Kidney glomerular epithelial cell (primary cell): Measurements from ENCODE around the gene MYO9A.
"Not testable (repeated sequence)": the region's sequence is repeated elsewhere in the genome, so short reads cannot be mapped to it uniquely, and the experiment has no call there.

Source experiments
- DNase-seq: peaks from one replicate; lab custom pipeline; 2025; lab: John Stamatoyannopoulos, UW

Gene MYO9A

DNA sequence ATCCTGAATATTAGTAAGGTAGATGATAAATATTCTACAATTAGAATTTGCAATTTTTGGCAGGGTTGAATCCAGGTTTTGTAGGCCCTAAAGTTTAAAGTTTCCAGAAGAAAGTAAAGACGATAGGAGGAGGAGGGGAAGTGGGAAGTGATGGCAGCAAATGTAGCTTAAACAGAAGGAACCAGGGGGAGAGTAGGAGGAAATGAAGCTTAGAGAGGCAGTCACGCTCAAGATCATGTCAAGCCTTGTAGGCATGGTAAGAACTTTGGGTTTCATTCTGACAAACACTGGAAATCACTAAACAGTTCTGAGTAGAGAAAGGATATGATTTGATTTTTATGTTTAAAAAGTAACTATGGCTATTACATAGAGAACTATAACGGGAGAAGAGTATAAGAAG, 243.7 kb downstream of the MYO9A start:
- DNase-seq = no peak

DNA sequence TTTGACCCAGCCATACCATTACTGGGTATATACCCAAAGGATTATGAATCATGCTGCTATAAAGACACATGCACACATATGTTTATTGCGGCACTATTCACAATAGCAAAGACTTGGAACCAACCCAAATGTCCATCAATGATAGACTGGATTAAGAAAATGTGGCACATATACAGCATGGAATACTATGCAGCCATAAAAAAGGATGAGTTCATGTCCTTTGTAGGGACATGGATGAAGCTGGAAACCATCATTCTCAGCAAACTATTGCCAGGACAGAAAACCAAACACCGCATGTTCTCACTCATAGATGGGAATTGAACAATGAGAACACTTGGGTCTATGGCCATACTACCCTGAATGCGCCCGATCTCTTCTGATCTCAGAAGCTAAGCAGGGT, 259.7 kb downstream of the MYO9A start:
- DNase-seq = not testable (repeated sequence)

DNA sequence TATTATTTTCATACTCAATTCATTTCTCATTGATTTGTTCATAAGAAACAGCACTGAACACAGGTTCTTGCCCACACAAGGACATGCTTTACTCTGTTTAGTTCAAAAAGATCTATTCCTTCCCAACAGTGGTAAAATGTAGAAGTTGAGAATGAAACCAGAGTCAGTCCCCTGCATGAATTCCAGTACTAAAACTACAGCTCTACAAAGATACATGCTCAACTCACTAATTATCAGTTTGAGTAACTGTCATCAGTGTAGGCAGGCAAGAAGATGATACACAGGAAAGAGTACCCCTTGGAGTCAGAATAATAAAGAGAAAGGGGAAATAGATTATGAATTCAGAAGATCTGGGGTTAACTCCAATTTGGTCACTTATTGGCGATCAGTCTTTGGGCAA, 264.4 kb downstream of the MYO9A start:
- no peak for DNase-seq

DNA sequence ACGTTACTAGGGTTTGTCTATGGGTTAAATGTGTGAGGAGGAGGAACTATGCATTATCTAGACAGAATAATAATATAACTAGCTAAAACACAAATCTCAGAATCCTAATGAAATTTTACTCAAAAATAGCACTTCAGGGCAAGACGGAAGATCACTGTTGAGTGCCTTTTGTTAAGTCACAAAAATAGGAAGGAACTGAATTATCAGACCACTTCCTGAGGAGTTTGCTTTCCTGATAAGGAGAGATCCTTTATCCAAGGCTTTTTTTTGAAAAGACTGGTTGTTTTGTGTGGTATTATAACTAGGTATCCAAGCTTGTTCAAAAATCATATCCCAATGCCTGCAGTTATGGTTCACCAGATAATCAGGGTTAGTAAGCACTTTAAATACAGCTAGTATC, 273.0 kb downstream of the MYO9A start:
- no peak for DNase-seq

DNA sequence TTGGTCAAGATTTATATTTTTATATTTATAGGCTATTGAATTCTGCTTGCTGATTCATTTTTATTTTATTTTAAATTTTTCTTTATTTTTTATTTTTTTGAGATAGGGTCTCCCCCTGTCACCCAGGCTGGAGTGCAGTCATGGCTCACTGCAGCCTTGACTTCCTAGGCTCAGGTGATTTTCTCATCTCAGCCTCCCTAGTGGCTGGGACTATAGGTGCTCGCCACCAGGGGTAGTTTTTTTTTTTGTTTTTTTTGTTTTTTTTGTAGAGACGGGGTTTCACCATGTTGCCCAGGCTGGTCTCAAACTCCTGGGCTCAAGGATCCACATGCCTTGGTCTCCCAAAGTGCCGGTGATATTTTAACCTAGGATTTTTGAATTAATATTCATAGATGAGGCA, 276.4 kb downstream of the MYO9A start:
- no peak for DNase-seq

DNA sequence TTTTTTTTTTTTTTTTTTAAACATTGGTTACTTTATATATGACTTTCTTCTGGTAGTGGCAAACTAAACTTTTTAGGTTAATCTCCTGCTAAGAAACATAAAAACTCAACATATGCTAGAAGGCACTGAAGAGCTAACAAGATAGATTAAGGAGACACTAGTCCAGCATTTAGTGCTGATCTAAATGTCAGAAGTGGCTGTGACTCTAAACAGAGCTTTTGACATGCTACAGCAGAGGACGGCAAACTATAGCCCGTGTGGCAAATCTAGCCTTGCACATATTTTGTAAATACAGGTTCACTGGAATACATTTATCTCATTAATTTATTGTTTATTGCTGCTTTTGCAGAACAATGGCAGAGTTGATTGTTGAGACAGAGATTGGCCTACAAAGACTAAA, 287.0 kb downstream of the MYO9A start:
- no peak for DNase-seq

DNA sequence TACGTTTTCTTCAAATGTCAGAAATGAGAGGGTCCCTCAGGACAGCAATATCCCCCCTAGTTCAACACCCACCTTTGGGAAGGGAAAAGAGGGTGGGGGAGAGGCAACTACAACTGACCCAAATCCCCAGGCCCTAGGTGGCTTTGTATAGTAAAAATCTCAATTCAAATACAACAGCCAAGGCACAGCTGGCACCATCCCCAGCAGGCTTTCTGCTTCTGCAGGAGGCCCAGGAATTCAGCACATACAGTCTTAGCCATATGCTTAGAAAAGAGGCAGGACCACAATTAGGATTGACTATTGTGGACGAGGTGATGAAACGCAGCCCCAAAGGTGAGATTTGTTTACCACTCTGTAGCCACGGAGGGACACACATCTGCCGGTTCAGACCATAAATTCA, 291.8 kb downstream of the MYO9A start:
- DNase-seq = no peak

DNA sequence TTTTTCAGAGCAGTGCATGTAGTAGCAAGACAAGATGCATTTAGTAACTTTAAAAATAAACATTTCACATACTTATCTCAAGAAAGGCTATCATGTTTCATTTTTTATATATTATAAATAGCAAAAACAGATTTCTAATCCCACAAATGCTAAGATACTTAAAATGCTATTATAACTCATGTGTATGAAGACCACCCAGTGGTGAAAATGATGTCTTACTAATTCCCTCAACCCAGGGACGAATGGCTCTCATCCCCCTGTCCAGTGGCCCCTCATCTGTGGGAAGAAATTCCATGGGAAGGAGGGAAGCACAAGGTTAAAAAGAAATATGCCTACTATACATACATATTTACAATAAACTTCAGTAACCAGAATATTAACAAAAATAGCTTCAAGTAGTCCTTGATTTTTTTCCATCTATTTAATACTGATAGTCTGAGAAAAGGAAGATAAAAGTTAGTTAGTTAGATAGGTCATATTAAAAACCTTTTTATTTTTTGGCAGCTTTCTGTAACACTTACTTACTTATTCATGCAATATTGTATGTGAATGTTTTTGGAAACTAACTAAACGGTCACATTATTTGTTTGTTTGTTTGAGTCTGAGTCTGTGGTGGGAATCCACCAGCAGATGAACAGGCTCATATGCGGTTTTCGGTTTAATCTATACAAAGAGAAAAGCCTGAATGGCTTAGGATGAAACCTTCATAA, 292.8 kb downstream of the MYO9A start:
- no peak for DNase-seq

DNA sequence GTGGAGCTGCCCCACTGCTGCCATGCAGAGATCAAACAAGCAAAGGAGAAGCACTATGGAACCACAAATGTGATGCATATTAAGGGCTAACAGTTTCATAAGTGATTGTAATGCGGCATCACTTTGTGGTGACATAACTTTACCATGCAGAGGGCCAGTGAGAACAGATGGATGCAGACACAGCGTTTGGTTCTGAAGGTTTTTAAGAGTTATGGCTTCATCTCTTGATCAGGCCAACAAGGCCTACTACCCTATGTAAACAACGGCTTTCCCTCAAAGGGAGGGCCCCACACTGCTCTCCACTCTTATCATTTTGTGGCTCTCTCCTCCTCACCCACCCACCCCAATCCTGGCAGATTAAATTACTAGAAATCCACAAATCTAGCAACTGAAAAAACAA, 294.1 kb downstream of the MYO9A start:
- DNase-seq = no peak

DNA sequence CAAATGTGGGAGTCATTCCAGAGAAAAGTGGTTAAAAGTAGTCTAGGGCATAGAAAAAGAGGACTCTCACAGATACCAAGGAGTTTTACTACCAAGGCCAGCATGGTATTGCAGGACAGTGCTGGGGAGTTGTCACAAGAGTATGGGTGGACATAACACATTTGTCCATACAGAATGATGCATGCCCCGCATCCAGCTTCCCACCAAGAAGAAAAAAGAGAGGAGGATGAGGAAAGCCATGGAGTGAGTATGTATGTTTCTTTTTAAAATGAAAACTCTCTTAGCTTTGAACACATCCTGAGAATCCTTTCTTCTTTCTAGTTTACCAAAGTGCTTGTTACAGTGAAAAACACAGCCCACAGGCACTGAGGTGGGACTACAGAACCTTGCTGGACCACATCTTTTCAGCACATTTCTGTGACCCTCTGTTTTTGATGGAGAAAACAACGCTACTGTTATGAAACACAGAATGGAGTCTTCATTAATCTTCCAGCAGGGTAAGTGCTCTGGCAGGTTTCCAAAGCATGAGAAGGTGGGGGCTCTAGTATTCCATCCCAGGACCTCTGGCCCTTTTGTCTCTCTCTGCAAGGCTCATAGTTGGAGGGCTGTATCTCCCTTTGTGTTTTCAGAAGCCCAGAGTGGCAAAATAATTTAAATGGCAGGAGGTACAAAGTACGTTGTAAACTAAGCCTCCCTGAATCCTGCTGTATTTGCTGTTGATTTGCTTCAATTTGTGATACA, 294.9 kb downstream of the MYO9A start:
- no peak for DNase-seq

DNA sequence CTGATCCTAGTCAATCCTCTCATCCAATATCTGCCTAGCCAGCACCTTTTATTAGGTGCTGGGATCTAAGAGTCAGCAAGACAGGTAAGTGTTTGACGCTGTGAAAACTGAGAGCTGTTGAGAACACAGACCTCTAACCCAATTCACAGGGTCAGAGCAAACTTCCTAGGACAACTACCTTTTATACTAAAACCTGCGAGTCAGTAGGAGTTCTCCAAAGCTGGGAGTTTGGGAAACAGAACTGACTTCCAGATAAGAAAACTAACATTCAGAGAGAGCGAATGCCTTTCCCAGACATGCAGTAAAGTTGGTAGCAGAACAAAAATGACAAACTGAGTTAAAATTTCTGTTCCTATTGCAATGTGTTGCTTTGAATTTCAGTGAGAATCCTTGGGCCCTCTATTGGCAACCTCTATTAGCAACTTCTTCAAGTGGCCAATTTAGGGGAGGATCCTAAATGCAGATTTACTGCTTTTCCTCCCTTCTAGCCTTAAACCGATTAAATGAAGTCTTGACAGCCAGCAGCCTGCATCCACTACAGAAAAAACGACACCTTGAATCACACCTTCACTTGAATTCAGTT, 296.3 kb downstream of the MYO9A start:
- no peak for DNase-seq

DNA sequence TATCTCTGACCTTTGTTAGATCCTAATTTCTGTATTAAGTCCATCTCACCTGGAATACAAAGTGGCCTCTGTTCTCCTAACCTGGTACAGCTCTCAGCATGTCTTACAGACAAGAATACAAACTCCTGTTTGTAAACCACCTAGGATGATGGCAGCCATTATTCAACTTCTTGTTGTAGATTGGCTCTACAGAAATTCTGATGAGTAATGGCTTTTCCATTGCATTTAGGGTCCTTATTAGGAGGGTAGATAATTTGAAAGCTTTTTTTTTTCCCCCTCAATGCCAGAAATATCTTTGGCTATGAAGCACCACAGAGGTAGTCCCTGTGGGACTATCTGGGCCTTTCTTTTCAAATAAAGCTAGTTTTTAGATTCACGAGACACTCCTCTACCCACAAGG, 297.8 kb downstream of the MYO9A start:
- DNase-seq = no peak

DNA sequence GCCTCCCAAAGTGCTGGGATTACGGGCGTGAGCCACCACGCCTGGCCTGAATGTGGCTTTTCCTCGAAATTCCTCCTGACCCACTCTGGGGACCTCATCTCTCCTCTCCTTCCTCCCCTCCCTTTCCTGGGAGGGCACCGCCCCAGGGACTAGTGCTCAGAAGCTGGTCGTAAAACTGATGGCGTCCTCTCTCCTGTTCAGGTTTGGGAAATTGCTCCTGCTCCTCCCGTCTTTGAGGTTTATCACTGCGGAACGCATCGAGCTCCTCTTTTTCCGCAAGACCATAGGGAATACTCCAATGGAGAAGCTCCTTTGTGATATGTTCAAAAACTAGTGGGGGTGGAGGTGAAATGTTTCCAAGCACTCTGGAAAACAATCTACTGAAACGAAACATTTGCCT, 300.6 kb downstream of the MYO9A start:
- DNase-seq = no peak

DNA sequence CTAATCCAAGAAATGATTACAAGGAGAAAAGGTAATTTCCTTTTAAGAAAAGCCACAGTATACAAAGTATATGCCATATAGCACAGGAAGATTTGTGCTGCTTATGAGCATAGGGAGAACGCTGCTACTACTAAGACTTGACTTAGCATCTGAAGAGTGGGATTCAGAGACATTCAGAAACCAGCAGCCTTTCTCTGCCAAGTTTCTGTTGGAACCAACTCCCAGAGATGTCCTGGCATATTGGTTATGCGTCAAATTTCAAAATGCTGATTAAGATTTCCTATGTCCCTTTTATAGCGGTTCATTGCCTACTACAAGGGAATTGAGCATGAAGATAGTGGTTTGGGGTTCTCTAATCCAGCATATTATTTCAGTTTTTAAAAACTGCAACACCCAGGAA, 302.6 kb downstream of the MYO9A start:
- no peak for DNase-seq

DNA sequence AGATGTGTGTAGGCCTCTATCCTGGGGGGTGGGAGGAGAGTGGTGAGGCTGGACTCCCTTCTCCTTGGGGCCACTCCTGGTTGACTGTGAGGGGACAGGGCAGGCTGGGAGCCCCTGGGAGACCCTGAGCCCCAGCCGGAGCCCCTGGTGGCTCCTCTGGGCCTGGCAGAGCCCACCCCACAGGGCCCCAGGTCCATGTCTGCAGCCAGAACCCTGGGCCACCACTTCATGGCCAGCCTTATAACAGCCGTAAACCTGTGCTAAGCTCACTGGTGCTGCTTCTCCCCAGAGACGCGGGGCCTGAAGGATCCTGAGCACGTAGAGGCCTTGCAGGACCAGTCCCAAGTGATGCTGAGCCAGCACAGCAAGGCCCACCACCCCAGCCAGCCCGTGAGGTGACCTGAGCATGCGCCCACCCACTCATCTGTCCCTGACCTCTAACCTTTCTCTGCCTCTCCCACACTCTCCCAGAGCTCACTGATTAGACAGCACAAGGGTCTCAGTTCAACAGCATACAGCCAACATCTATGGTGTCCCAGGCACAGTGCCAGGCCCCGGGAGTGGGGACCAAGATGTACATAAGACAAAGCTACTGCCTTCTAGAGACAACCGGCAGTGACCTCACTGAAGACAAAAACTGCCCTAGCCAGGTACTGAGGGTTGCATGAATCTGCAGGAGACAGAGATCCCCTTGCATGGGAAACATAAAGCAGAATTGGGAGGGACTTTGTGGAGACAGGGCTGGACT, 304.1 kb downstream of the MYO9A start:
- DNase-seq = no peak

DNA sequence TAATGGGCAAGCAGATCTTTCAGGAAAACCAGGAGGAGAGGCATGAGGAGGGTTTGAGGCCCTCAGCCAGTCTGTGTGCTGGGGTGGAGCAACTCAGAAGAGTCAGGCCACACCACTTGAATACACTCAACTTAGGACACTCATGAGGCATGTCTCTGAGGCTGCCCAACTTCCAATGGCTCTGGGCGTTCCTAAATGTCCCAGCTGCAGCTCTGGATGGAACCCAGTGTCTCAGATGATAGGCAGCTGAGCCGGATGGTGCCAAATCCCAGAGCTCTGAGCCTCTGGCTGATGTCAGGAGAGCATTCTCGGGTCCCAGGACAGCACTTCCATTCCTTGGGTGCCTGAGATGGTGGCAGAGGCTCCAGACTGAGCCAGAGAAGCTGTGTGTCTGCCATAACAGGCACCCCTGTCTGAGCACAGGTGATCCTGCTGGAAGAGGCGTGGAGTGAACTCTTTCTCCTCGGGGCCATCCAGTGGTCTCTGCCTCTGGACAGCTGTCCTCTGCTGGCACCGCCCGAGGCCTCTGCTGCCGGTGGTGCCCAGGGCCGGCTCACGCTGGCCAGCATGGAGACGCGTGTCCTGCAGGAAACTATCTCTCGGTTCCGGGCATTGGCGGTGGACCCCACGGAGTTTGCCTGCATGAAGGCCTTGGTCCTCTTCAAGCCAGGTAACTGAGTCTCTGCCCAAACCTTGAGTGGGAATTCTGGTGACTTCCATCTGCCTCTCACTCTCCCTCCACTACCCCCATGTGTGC, 304.8 kb downstream of the MYO9A start:
- no peak for DNase-seq

DNA sequence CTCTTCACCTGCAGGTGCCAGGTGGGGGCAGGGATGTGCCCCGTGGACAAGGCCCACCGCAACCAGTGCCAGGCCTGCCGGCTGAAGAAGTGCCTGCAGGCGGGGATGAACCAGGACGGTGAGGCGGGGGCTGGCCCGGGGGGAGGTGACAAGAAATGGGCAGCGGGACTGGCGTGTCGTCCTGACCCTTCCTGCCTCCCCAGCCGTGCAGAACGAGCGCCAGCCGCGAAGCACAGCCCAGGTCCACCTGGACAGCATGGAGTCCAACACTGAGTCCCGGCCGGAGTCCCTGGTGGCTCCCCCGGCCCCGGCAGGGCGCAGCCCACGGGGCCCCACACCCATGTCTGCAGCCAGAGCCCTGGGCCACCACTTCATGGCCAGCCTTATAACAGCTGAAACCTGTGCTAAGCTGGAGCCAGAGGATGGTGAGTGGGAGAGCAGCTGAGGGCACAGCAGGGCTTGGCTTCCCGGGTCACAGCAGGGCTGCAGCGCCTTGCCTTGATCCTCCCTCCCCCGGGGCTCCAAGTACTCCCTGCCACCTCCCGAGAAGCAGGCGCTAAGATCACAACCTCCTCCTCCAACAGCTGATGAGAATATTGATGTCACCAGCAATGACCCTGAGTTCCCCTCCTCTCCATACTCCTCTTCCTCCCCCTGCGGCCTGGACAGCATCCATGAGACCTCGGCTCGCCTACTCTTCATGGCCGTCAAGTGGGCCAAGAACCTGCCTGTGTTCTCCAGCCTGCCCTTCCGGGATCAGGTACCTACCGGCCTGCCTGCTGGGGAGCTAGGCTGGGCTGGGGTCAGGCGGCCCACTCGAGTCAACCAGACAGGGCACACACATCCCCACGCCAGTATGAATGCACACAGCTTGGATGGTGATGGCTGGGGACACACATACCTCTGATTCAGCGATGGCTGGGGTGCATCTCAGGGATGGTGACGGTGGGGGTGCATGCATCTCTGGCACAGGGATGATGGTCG, 305.9 kb downstream of the MYO9A start:
- DNase-seq = no peak

DNA sequence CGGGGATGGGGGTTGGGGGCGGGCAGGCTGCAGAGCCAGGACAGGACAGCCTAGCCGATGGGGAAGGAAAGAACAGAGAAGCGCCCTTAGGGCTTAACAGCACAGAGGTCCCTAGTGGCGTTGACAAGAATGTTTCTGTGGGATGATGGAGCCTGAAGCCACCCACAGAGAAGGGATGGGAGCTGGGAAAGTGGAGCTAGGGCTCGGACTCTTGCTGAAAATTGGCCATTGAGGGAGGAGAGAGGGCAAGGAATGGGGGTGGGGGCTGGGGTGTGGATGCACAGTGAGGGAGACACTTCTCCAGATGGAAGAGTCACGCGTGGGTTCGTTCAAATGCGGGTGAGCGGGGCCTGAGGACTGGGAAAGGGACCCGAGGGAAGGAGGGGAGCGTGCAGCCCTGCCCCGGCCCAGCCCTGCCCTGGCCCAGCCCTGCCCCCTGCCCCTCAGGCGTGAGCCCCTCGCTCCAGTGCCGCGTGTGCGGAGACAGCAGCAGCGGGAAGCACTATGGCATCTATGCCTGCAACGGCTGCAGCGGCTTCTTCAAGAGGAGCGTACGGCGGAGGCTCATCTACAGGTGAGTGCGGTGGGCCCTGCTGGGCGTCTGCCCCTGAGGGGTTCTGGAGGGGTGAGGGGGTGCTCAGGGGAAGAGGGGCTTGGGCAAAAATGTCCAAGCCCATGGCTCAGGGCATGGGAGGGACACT, 306.8 kb downstream of the MYO9A start:
- DNase-seq = no peak

DNA sequence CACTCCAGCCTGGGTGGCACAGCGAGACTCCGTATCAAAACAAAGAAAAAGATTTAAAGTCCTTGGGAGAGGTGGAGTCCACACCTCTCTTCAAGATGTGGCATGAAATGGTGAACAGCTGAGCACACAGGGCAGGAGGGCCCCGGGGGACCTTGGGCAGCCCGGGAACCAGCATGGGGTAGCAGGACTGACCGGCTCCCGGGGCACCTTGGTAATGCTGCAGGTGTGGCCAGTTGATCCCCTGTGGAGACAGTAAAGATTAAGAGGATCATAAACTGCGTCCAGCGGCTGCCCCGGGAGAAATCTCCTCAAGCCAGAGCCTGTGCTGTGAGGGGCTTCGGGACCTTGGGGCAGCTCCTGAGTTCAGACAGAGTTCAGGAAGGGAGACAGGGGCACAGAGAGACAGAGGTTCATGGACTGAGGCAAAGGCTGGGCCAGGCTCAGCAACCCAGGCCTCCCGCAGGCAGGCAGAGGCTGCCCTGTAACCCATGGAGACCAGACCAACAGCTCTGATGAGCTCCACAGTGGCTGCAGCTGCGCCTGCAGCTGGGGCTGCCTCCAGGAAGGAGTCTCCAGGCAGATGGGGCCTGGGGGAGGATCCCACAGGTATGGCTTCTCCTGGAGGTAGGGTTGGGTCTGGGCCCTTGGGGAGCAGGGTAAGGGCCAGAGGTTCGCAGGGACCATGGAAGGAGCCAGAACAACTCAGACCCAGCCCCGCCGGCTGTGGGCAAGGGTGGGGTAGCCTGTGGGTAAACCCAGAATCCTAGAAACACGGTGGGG, 307.5 kb downstream of the MYO9A start, which contains the start of gene NR2E3:
Gene NR2E3, plus strand, starts transcription at position 299 of the 780 bp plus-strand sequence. Its CDS starts 190 bp downstream, at position 489.
- no peak for DNase-seq
